Measurements from ENCODE around the gene SHROOM2.
A peak's percentile ranks its signal among the peaks of the same experiment; 100 is the strongest.
"Not testable (repeated sequence)": the region's sequence is repeated elsewhere in the genome, so short reads cannot be mapped to it uniquely, and the experiment has no call there.

SHROOM2 gene

DNA sequence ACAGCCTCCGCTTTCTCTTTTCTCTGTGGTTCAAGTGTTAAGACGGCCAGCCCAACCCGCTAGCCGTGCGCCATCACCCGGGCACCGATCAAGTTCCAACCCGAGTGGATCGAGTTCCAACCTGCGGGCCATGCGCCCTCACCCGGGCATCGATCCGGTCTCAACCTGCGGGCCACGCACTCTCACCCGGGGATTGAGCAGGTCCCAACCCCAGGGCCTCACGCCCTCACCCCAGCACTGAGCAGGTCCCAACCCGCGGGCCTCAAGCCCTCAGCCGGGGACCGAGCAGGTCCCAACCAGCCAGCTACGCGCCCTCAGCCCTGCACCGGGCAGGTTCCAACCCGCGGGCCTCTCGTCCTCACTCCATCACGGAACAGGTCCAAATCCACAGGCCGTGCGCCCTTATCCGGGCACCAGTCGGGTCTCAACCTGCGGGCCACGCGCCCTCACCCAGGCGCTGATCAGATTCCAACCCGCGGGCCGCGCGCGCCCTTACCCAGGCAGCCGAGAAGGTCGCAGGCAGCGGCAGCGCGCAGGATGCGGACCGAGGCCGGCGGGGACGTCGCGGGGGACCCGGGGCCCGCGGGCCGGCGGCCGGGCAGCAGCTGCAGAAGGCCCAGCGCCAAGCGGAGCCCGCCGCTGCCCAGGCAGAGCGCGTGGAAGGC, 21.0 kb upstream of the SHROOM2 start:
- DNase-seq (ENCODE audit: low read depth) = no peak
- TF ChIP-seq CTCF (IDR thresholded peaks at IDR 0.05; ENCODE audit: low read length, missing control alignments) = no peak
- no peak overlapping the region for H3K4me3 ChIP-seq (replicated peaks; ENCODE audit: low read depth, low read length)

- no peak within 1 kb of the TSS for H3K4me3 ChIP-seq (replicated peaks; ENCODE audit: low read depth, low read length)
- no peak for TF ChIP-seq CTCF (IDR thresholded peaks at IDR 0.05; ENCODE audit: low read length, missing control alignments)
Measured at GRCh38 chrX:9765737-9766097, 20.5 kb upstream of the SHROOM2 start, which contains the start of gene GPR143. Gene GPR143, minus strand, starts transcription at chrX:9765847. Its CDS starts 30 bp downstream, at chrX:9765817.

DNA sequence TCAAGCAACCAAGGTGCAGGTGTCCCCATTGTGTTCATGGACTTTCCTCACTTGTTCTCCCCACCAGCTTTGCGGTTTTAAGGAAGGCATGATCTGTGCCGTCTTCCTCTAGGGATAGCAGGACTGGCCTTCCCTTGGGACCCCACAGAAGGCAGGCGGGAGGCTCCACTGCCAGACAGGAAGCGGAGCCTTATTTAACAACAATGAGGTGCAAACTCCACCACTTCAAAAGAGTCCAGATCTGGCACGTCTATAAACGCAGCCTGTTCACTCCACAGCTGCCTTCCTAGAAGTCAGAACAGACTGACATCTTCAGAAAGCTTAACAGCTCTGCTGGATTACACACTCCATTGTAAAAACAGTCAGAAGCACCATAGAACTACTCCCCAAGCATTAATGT, 18.9 kb upstream of the SHROOM2 start:
- no peak for TF ChIP-seq CTCF (IDR thresholded peaks at IDR 0.05; ENCODE audit: low read length, missing control alignments)
- peak; percentile 26 for DNase-seq (ENCODE audit: low read depth)
- H3K4me3 ChIP-seq (replicated peaks; ENCODE audit: low read depth, low read length) = no peak overlapping the region

More at GRCh38 chrX:9765737-9766097, 20.5 kb upstream of the SHROOM2 start, which contains the start of gene GPR143:
- DNase-seq (ENCODE audit: low read depth) = no peak

DNA sequence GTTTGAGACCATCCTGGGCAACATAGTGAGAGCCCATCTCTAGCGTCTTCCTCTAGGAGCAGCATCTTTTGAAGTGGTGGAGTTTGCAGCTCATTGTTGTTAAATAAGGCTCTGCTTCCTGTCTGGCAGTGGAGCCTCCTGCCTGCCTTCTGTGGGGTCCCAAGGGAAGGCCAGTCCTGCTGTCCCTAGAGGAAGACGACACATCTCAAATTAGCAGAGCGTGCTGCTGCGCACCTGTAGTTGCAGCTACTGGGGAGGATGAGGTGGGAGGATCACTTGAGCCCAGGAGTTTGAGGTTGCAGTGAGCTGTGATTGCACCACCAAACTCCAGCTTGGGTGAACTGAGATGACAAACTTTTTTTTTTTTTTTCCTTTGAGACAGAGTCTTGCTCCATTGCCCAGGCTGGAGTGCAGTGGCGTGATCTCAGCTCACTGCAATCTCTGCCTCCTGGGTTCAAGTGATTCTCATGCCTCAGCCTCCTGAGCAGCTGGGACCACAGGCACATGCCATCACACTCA, 17.8 kb upstream of the SHROOM2 start:
- H3K4me3 ChIP-seq (replicated peaks; ENCODE audit: low read depth, low read length); DNase-seq (ENCODE audit: low read depth): not testable (repeated sequence)

- no peak for TF ChIP-seq CTCF (IDR thresholded peaks at IDR 0.05; ENCODE audit: low read length, missing control alignments)
- no peak overlapping the region for H3K4me3 ChIP-seq (replicated peaks; ENCODE audit: low read depth, low read length)
- DNase-seq (ENCODE audit: low read depth) = peak; percentile 61
Measured at GRCh38 chrX:9770319-9770718, 15.9 kb upstream of the SHROOM2 start.

GRCh38 chrX:9772943-9773342, 13.3 kb upstream of the SHROOM2 start:
- no peak for TF ChIP-seq CTCF (IDR thresholded peaks at IDR 0.05; ENCODE audit: low read length, missing control alignments)
- DNase-seq (ENCODE audit: low read depth) = no peak
- no peak overlapping the region for H3K4me3 ChIP-seq (replicated peaks; ENCODE audit: low read depth, low read length)

DNA sequence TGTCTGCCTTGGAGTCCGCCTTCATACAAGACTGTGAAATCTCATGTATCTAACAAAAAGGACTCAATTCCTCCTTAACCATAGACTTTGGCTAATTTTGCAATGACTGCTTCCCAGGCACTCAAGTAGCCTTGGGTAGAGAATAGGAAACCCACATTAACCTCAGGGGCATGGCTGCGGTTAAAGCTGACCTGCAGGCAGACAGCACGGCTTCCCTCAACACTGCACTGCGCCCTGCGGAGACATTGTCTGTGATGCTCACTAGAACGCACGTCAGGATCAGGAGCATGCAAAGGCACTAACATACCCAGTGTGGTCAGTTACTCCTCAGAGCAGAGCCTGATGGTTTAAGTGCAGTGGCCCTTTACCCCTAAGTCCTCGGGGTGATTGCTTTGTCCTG, 10.3 kb upstream of the SHROOM2 start:
- H3K4me3 ChIP-seq (replicated peaks; ENCODE audit: low read depth, low read length) = no peak overlapping the region
- no peak for DNase-seq (ENCODE audit: low read depth)
- TF ChIP-seq CTCF (IDR thresholded peaks at IDR 0.05; ENCODE audit: low read length, missing control alignments) = no peak
